CD4-positive, CD25-positive, alpha-beta regulatory T cell (primary cell): ENCODE data around the gene CDC42EP2. TPM values are rescaled to one million over a fixed set of nuclear protein-coding genes. Genes with fewer than 3 reads are reported as not detected.
"Not testable (repeated sequence)": the region's sequence is repeated elsewhere in the genome, so short reads cannot be mapped to it uniquely, and the experiment has no call there.

Experiments
- ATAC-seq, 2 donors: fragments of 150-1000 bp; cut with Tn5 transposase; one replicate each; pipeline ENCODE4 v1.10.0; 2021; ENCODE audit warnings: low read depth in 2 of 2, moderate number of reproducible peaks in 2 of 2, moderate library complexity in 1 of 2
- DNase-seq, 3 donors: peaks; one replicate each; pipeline versions ENCODE4 v3.0.0 to v3.0.0-alpha.2; 2012 to 2022; ENCODE audit warnings: mixed read lengths in 1 of 3
- H3K27ac ChIP-seq: one replicate; pipeline ENCODE4 v1.7.0; 2013; ENCODE audit warnings: mild to moderate bottlenecking, low read length; ENCODE audit not compliant: insufficient read depth, poor library complexity, severe bottlenecking
- H3K27me3 ChIP-seq: one replicate; pipeline ENCODE4 v1.7.0; 2013; ENCODE audit warnings: low read length; ENCODE audit not compliant: control insufficient read depth, insufficient read depth
- H3K36me3 ChIP-seq: one replicate; pipeline ENCODE4 v1.7.0; 2013; ENCODE audit warnings: mild to moderate bottlenecking, low read length, moderate library complexity; ENCODE audit not compliant: control insufficient read depth, insufficient read depth
- H3K4me1 ChIP-seq: 2 replicates; pipeline ENCODE4 v1.7.0; 2013; ENCODE audit warnings: mild to moderate bottlenecking, low read length; ENCODE audit not compliant: insufficient read depth, control insufficient read depth, poor library complexity, severe bottlenecking
- H3K4me3 ChIP-seq: one replicate; pipeline ENCODE4 v1.7.0; 2013; ENCODE audit warnings: low read depth, mild to moderate bottlenecking, low read length, moderate library complexity
- H3K9me3 ChIP-seq, 2 experiments: 1 replicate in 1 of 2; 2 replicates in 1 of 2; pipeline ENCODE4 v1.7.0; 2013; ENCODE audit warnings: low read length in 2 of 2, mild to moderate bottlenecking in 1 of 2, moderate library complexity in 1 of 2; ENCODE audit not compliant: control insufficient read depth in 2 of 2
- H3K27ac Mint-ChIP-seq, 3 donors: one replicate each; pipeline ENCODE4 v1.8.0; 2020 to 2022; ENCODE audit warnings: mild to moderate bottlenecking in 3 of 3, mixed read lengths in 3 of 3, moderate library complexity in 2 of 3
- H3K27me3 Mint-ChIP-seq: one replicate; pipeline ENCODE4 v1.8.0; 2022; ENCODE audit warnings: mild to moderate bottlenecking, mixed read lengths
- H3K36me3 Mint-ChIP-seq: one replicate; pipeline ENCODE4 v1.8.0; 2020; ENCODE audit warnings: mixed read lengths
- H3K4me1 Mint-ChIP-seq, 4 donors: one replicate each; pipeline ENCODE4 v1.8.0; 2020 to 2022; ENCODE audit warnings: mixed read lengths in 4 of 4, mild to moderate bottlenecking in 1 of 4
- H3K4me3 Mint-ChIP-seq, 4 donors: one replicate each; pipeline ENCODE4 v1.8.0; 2020 to 2022; ENCODE audit warnings: mild to moderate bottlenecking in 4 of 4, mixed read lengths in 4 of 4, moderate library complexity in 3 of 4
- H3K9me3 Mint-ChIP-seq, 7 donors: one replicate each; pipeline ENCODE4 v1.8.0; 2020 to 2022; ENCODE audit warnings: mixed read lengths in 7 of 7, mild to moderate bottlenecking in 3 of 7, moderate library complexity in 2 of 7
- polyA plus RNA-seq, 4 donors: library from polyadenylated mRNA; unstranded; fragments of 300-500 nt; fragmentation: Illumina TruSeq; gene quantifications; one replicate each; pipeline ENCODE4 v1.2.3, GENCODE V29; 2021
- total RNA-seq: library from RNA; stranded (reverse); gene quantifications from one replicate; pipeline ENCODE4 v1.2.3, GENCODE V29; 2022

Gene CDC42EP2
- total and polyA plus RNA-seq, 5 donors from 2014 or later = 1.9 TPM; not detected in 4

GRCh38 chr11:65327021-65327420 lies 12.4 kb downstream of the CDC42EP2 start:
- Mint-ChIP-seq H3K27ac (no peak overlapping the region), H3K9me3 (no peaks in the 10 kb centered on the region), H3K27me3 (peaks cover 4% of the 10 kb centered on the region), H3K36me3 (no peaks in the 10 kb centered on the region), H3K4me1 (peaks cover 6 to 7% (median 7%) of the 10 kb centered on the region in 4 donors), H3K4me3 (no peak overlapping the region)
- H3K4me1 ChIP-seq = peaks cover 3% of the 10 kb centered on the region
- no peak for DNase-seq
- H3K27ac ChIP-seq = no peak overlapping the region
- H3K4me3 ChIP-seq = no peak overlapping the region
- no peaks in the 10 kb centered on the region for H3K36me3 ChIP-seq
- H3K9me3 ChIP-seq = no peaks in the 10 kb centered on the region
- no peak for ATAC-seq
- H3K27me3 ChIP-seq = no peaks in the 10 kb centered on the region

- Mint-ChIP-seq H3K9me3 (no peaks in the 10 kb centered on the region), H3K27ac (peak overlapping the region; percentile 25 to 77 (median 67)), H3K4me1 (peaks cover 6 to 16% (median 11%) of the 10 kb centered on the region in 4 donors), H3K36me3 (no peaks in the 10 kb centered on the region), H3K27me3 (peaks cover 4% of the 10 kb centered on the region), H3K4me3 (peak overlapping the region in 2 of 4 donors; percentile 31 to 66)
- Histone ChIP-seq H3K36me3 (no peaks in the 10 kb centered on the region), H3K27ac (no peak overlapping the region), H3K27me3 (no peaks in the 10 kb centered on the region), H3K9me3 (no peaks in the 10 kb centered on the region), H3K4me3 (no peak overlapping the region), H3K4me1 (peaks cover 6% of the 10 kb centered on the region)
- ATAC-seq (no peak), DNase-seq (no peak)
These were observed 14.8 kb downstream of the CDC42EP2 start for GRCh38 chr11:65329478-65329877.

GRCh38 chr11:65329944-65330403 lies 15.3 kb downstream of the CDC42EP2 start:
- H3K36me3 ChIP-seq = no peaks in the 10 kb centered on the region
- H3K27me3 ChIP-seq = no peaks in the 10 kb centered on the region
- DNase-seq (peak; percentile 70 to 90 (median 78)), ATAC-seq (peak in 1 of 2 donors; percentile 21)
- no peaks in the 10 kb centered on the region for H3K9me3 ChIP-seq
- Mint-ChIP-seq H3K27me3 (peaks cover 4% of the 10 kb centered on the region), H3K4me3 (peak overlapping the region in 3 of 4 donors; percentile 26 to 66 (median 31)), H3K36me3 (no peaks in the 10 kb centered on the region), H3K27ac (peak overlapping the region; percentile 25 to 77 (median 67)), H3K9me3 (no peaks in the 10 kb centered on the region), H3K4me1 (peaks cover 10 to 21% (median 16%) of the 10 kb centered on the region in 4 donors)
- H3K4me1 ChIP-seq = peaks cover 11% of the 10 kb centered on the region
- H3K4me3 ChIP-seq = no peak overlapping the region
- H3K27ac ChIP-seq = no peak overlapping the region

GRCh38 chr11:65330544-65330943 lies 15.9 kb downstream of the CDC42EP2 start:
- Histone ChIP-seq H3K4me3 (no peak overlapping the region), H3K27ac (no peak overlapping the region), H3K4me1 (peaks cover 16% of the 10 kb centered on the region), H3K27me3 (no peaks in the 10 kb centered on the region), H3K36me3 (no peaks in the 10 kb centered on the region), H3K9me3 (no peaks in the 10 kb centered on the region)
- DNase-seq = no peak
- Mint-ChIP-seq H3K36me3 (no peaks in the 10 kb centered on the region), H3K27ac (no peak overlapping the region), H3K4me1 (peaks cover 14 to 27% (median 22%) of the 10 kb centered on the region in 4 donors), H3K4me3 (no peak overlapping the region), H3K9me3 (no peaks in the 10 kb centered on the region), H3K27me3 (peaks cover 4% of the 10 kb centered on the region)
- no peak for ATAC-seq

GRCh38 chr11:65332591-65332990 lies 17.9 kb downstream of the CDC42EP2 start:
- H3K4me1 ChIP-seq = peaks cover 17% of the 10 kb centered on the region
- not testable (repeated sequence) for H3K36me3 ChIP-seq, H3K27ac Mint-ChIP-seq, ATAC-seq, DNase-seq, H3K27ac ChIP-seq, H3K36me3 Mint-ChIP-seq, H3K27me3 ChIP-seq, H3K9me3 Mint-ChIP-seq, H3K4me3 ChIP-seq, H3K27me3 Mint-ChIP-seq, H3K9me3 ChIP-seq
- Mint-ChIP-seq H3K4me1 (peaks cover 15 to 38% (median 27%) of the 10 kb centered on the region in 4 donors), H3K4me3 (peak overlapping the region in 1 of 4 donors; percentile 63)

- Mint-ChIP-seq H3K27me3 (peaks cover 2% of the 10 kb centered on the region), H3K4me1 (peaks cover 31 to 53% (median 41%) of the 10 kb centered on the region in 4 donors), H3K9me3 (no peaks in the 10 kb centered on the region), H3K4me3 (peak overlapping the region; percentile 95 to 99 (median 98)), H3K27ac (peak overlapping the region; percentile 88 to 99 (median 90)), H3K36me3 (peaks cover 7% of the 10 kb centered on the region)
- Histone ChIP-seq H3K27ac (peak overlapping the region; percentile 75), H3K27me3 (no peaks in the 10 kb centered on the region), H3K36me3 (peaks cover 7% of the 10 kb centered on the region), H3K4me3 (peak overlapping the region; percentile 91), H3K4me1 (peaks cover 23% of the 10 kb centered on the region), H3K9me3 (no peaks in the 10 kb centered on the region)
- ATAC-seq = no peak
- no peak for DNase-seq
These were observed 20.1 kb downstream of the CDC42EP2 start for GRCh38 chr11:65334696-65335295.

GRCh38 chr11:65338676-65339075 lies 24.0 kb downstream of the CDC42EP2 start:
- DNase-seq (no peak), ATAC-seq (no peak)
- H3K27ac Mint-ChIP-seq = peak overlapping the region in 1 of 3 donors; percentile 73
- H3K36me3 Mint-ChIP-seq = peaks cover 19% of the 10 kb centered on the region
- peak overlapping the region in 2 of 4 donors; percentile 47 to 84 for H3K4me3 Mint-ChIP-seq
- Histone ChIP-seq H3K27me3 (no peaks in the 10 kb centered on the region), H3K36me3 (peaks cover 45% of the 10 kb centered on the region), H3K4me1 (peaks cover 22% of the 10 kb centered on the region), H3K9me3 (no peaks in the 10 kb centered on the region), H3K4me3 (no peak overlapping the region), H3K27ac (no peak overlapping the region)
- no peaks in the 10 kb centered on the region for H3K9me3 Mint-ChIP-seq
- H3K4me1 Mint-ChIP-seq = peaks cover 30 to 53% (median 43%) of the 10 kb centered on the region in 4 donors
- no peaks in the 10 kb centered on the region for H3K27me3 Mint-ChIP-seq

GRCh38 chr11:65340226-65340625 lies 25.6 kb downstream of the CDC42EP2 start:
- Mint-ChIP-seq H3K9me3 (no peaks in the 10 kb centered on the region), H3K27ac (peak overlapping the region; percentile 27 to 89 (median 33)), H3K27me3 (no peaks in the 10 kb centered on the region), H3K4me1 (peaks cover 21 to 42% (median 34%) of the 10 kb centered on the region in 4 donors), H3K4me3 (peak overlapping the region in 1 of 4 donors; percentile 74), H3K36me3 (peaks cover 25% of the 10 kb centered on the region)
- H3K27me3 ChIP-seq = no peaks in the 10 kb centered on the region
- H3K4me3 ChIP-seq = no peak overlapping the region
- H3K27ac ChIP-seq = no peak overlapping the region
- DNase-seq (no peak), ATAC-seq (no peak)
- peaks cover 12% of the 10 kb centered on the region for H3K4me1 ChIP-seq
- H3K36me3 ChIP-seq = peaks cover 61% of the 10 kb centered on the region
- no peaks in the 10 kb centered on the region for H3K9me3 ChIP-seq
